GOT3 (cell line): ENCODE data around the gene RBFOX2.

ENCODE experiments used
- DNase-seq: peaks from one replicate; lab custom pipeline; 2025; ENCODE audit warnings: mixed read lengths; lab: John Stamatoyannopoulos, UW

RBFOX2 gene

GRCh38 chr22:35896111-35896705, 132.4 kb downstream of the RBFOX2 start:
- DNase-seq = no peak

- no peak for DNase-seq
Observed at GRCh38 chr22:35894937-35895708, 133.5 kb downstream of the RBFOX2 start.

- DNase-seq = no peak
Observed at GRCh38 chr22:35894464-35894878, 134.2 kb downstream of the RBFOX2 start.

GRCh38 chr22:35893698-35894097, 134.9 kb downstream of the RBFOX2 start:
- DNase-seq = no peak

GRCh38 chr22:35892192-35892591, 136.4 kb downstream of the RBFOX2 start:
- no peak for DNase-seq

- DNase-seq = no peak
Observed at GRCh38 chr22:35891442-35891841, 137.2 kb downstream of the RBFOX2 start.

- DNase-seq = no peak
Observed at GRCh38 chr22:35889071-35889470, 139.6 kb downstream of the RBFOX2 start.

GRCh38 chr22:35888181-35888870, 140.3 kb downstream of the RBFOX2 start:
- DNase-seq = no peak

GRCh38 chr22:35887296-35887875, 141.2 kb downstream of the RBFOX2 start:
- no peak for DNase-seq

GRCh38 chr22:35886309-35886708, 142.3 kb downstream of the RBFOX2 start:
- no peak for DNase-seq

GRCh38 chr22:35884529-35884928, 144.1 kb downstream of the RBFOX2 start:
- no peak for DNase-seq

- DNase-seq = no peak
Observed at GRCh38 chr22:35883031-35883620, 145.5 kb downstream of the RBFOX2 start.

GRCh38 chr22:35882211-35883030, 146.2 kb downstream of the RBFOX2 start:
- DNase-seq = no peak

GRCh38 chr22:35879351-35879750, 149.3 kb downstream of the RBFOX2 start:
- no peak for DNase-seq

- no peak for DNase-seq
Observed at GRCh38 chr22:35873426-35873825, 155.2 kb downstream of the RBFOX2 start.

GRCh38 chr22:35872451-35872850, 156.2 kb downstream of the RBFOX2 start:
- no peak for DNase-seq

GRCh38 chr22:35870517-35871293, 157.9 kb downstream of the RBFOX2 start:
- no peak for DNase-seq

GRCh38 chr22:35868938-35869337, 159.7 kb downstream of the RBFOX2 start:
- no peak for DNase-seq

GRCh38 chr22:35866651-35867050, 162.0 kb downstream of the RBFOX2 start:
- no peak for DNase-seq

- DNase-seq = no peak
Observed at GRCh38 chr22:35864545-35865165, 164.0 kb downstream of the RBFOX2 start.
